Mesothelial cell of epicardium (in vitro differentiated cells): ENCODE measurements around the gene FUNDC2. TPM values are rescaled to one million over a fixed set of nuclear protein-coding genes. Genes with fewer than 3 reads are reported as not detected.

Source experiments
- DNase-seq, 2 experiments: peaks; one replicate each; pipeline ENCODE4 v3.0.0; 2021; ENCODE audit warnings: low spot score in 2 of 2; ENCODE audit not compliant: unreplicated experiment in 2 of 2
- H3K27ac Mint-ChIP-seq: 2 replicates; pipeline ENCODE4 v1.8.0; 2021; ENCODE audit warnings: mixed read lengths
- H3K27me3 Mint-ChIP-seq: 2 replicates; pipeline ENCODE4 v1.8.0; 2021; ENCODE audit warnings: low read depth, mixed read lengths
- H3K36me3 Mint-ChIP-seq: 2 replicates; pipeline ENCODE4 v1.8.0; 2021; ENCODE audit warnings: mixed read lengths
- H3K4me1 Mint-ChIP-seq: 2 replicates; pipeline ENCODE4 v1.8.0; 2021; ENCODE audit warnings: mixed read lengths
- H3K4me3 Mint-ChIP-seq: 2 replicates; pipeline ENCODE4 v1.8.0; 2021; ENCODE audit warnings: mild to moderate bottlenecking, moderate library complexity, mixed read lengths
- H3K9me3 Mint-ChIP-seq: 2 replicates; pipeline ENCODE4 v1.8.0; 2021; ENCODE audit warnings: mixed read lengths
- CTCF ChIP-seq: fragments of 200-600 bp; sonication (generic); IDR thresholded peaks from one replicate; pipeline ENCODE4 v1.5.0; 2021; ENCODE audit warnings: antibody characterized with exemption; ENCODE audit not compliant: unreplicated experiment
- total RNA-seq: library from RNA; stranded (reverse); gene quantifications from 3 replicates; pipeline ENCODE4 v1.2.1, GENCODE V29; 2021

FUNDC2 gene
- total RNA-seq, 1 donor from 2014 or later: 57.9 TPM

GRCh38 chrX:155027509-155028066 is 944 bp downstream of the FUNDC2 start:
- DNase-seq: no peak
- TF ChIP-seq CTCF: no peak
- Mint-ChIP-seq H3K4me3 (peak overlapping the region; percentile 84), H3K36me3 (peaks cover 1% of the 10 kb centered on the region), H3K9me3 (no peaks in the 10 kb centered on the region), H3K27me3 (no peaks in the 10 kb centered on the region), H3K27ac (peak overlapping the region; percentile 98), H3K4me1 (peaks cover 9% of the 10 kb centered on the region)

GRCh38 chrX:155028129-155028528 is 1.5 kb downstream of the FUNDC2 start:
- H3K36me3 Mint-ChIP-seq: peaks cover 1% of the 10 kb centered on the region
- H3K27me3 Mint-ChIP-seq: no peaks in the 10 kb centered on the region
- peak overlapping the region; percentile 84 for H3K4me3 Mint-ChIP-seq
- H3K4me1 Mint-ChIP-seq: peaks cover 9% of the 10 kb centered on the region
- H3K27ac Mint-ChIP-seq: peak overlapping the region; percentile 98
- DNase-seq: no peak
- H3K9me3 Mint-ChIP-seq: no peaks in the 10 kb centered on the region
- TF ChIP-seq CTCF: no peak

- DNase-seq: no peak
- Mint-ChIP-seq H3K9me3 (no peaks in the 10 kb centered on the region), H3K4me1 (peaks cover 9% of the 10 kb centered on the region), H3K36me3 (peaks cover 1% of the 10 kb centered on the region), H3K27me3 (no peaks in the 10 kb centered on the region), H3K4me3 (peak overlapping the region; percentile 24), H3K27ac (peak overlapping the region; percentile 98)
- TF ChIP-seq CTCF: no peak
Observed at GRCh38 chrX:155028877-155029291, 2.2 kb downstream of the FUNDC2 start.

- H3K4me1 Mint-ChIP-seq: peaks cover 9% of the 10 kb centered on the region
- no peak for TF ChIP-seq CTCF
- H3K4me3 Mint-ChIP-seq: no peak overlapping the region
- H3K36me3 Mint-ChIP-seq: peaks cover 20% of the 10 kb centered on the region
- H3K9me3 Mint-ChIP-seq: peaks cover 24% of the 10 kb centered on the region
- no peak for DNase-seq
- no peaks in the 10 kb centered on the region for H3K27me3 Mint-ChIP-seq
- no peak overlapping the region for H3K27ac Mint-ChIP-seq
Observed at GRCh38 chrX:155031657-155032056, 5.0 kb downstream of the FUNDC2 start.

GRCh38 chrX:155035688-155036087 is 9.0 kb downstream of the FUNDC2 start:
- no peak for DNase-seq
- H3K27me3 Mint-ChIP-seq: no peaks in the 10 kb centered on the region
- H3K27ac Mint-ChIP-seq: no peak overlapping the region
- peaks cover 43% of the 10 kb centered on the region for H3K36me3 Mint-ChIP-seq
- no peaks in the 10 kb centered on the region for H3K4me1 Mint-ChIP-seq
- no peak overlapping the region for H3K4me3 Mint-ChIP-seq
- peaks cover 52% of the 10 kb centered on the region for H3K9me3 Mint-ChIP-seq
- TF ChIP-seq CTCF: no peak
